GM10266 (cell line): Measurements from ENCODE around the gene CCDC88C.

ENCODE experiments used
- DNase-seq: peaks from one replicate; pipeline ENCODE4 v3.0.0; 2012; ENCODE audit errors: extremely low spot score
- TF ChIP-seq, protein P1 (sequence below): IDR thresholded peaks from 2 replicates; pipeline ENCODE4 v1.5.1; 2012; ENCODE audit warnings: mild to moderate bottlenecking, low read depth; ENCODE audit not compliant: control insufficient read depth, insufficient read depth; ENCODE audit errors: missing control alignments

CCDC88C gene

DNA sequence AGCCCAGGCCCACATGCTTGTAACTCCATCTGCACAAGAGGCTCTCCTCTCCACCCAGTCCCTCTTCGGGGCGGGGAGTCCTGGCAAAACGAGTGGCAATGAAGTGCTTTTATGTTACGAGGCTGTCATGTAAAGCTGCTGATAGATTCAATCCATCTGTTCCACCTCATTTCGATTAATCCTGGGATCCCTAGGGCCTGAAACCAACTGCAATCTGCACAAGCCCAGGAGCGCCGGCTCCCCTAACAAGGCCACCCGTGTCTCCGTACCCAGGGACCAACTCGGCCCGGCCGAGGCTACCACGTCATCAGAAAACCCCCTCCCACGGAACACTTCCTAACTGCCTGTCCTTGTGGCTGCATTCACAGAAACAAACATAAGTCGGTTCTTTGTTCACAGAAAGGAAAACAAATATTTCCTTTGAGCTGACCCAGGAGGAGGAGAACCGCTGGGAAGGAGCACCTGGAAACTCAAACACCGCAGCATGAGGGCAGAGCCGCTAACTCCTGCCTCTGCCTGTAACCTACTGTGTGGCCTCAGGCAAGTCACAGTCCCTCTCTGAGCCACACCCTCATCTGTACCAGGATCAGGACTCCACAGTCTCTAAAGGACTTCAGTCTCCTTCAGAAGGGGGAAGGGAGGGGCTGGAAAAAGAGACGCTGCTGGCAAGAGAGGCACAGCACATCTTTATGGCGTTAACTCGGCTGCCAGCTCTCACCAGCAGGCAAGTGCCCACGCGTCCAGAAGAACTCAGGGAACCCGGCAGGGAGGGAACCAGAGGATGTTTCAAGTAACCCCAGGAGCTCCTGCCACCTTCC lies 47.8 kb downstream of the CCDC88C start:
- TF ChIP-seq, protein P1, sequence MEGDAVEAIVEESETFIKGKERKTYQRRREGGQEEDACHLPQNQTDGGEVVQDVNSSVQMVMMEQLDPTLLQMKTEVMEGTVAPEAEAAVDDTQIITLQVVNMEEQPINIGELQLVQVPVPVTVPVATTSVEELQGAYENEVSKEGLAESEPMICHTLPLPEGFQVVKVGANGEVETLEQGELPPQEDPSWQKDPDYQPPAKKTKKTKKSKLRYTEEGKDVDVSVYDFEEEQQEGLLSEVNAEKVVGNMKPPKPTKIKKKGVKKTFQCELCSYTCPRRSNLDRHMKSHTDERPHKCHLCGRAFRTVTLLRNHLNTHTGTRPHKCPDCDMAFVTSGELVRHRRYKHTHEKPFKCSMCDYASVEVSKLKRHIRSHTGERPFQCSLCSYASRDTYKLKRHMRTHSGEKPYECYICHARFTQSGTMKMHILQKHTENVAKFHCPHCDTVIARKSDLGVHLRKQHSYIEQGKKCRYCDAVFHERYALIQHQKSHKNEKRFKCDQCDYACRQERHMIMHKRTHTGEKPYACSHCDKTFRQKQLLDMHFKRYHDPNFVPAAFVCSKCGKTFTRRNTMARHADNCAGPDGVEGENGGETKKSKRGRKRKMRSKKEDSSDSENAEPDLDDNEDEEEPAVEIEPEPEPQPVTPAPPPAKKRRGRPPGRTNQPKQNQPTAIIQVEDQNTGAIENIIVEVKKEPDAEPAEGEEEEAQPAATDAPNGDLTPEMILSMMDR: no peak
- DNase-seq: no peak

DNA sequence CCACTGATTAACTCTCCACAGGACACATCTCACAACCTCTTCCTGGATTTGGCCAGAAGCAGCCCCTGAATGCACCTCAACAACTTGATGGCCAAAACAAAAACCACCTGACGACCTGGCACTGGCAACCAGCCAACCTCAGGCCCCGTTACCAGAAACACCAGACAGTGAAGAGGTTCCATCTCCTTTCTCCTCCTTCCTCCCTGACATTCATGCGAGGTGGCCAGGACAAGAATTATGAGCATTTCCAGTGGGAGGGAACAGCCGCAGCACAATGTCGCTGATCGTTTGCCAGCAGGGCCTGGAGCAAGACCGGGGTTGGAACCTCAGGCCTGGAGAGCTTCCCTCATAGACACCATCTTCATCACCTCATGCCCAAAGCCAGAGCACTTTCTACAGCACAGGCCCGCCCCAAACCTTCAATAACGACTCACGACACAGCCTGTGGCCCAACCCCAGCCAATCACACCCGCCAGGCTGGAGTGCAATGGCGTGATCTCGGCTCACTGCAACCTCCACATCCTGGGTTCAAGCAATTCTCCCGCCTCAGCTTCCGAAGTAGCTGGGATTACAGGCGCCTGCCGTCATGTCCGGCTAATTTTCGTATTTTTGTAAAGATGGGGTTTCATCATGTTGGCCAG lies 48.7 kb downstream of the CCDC88C start:
- TF ChIP-seq, protein P1: no peak
- DNase-seq: no peak

DNA sequence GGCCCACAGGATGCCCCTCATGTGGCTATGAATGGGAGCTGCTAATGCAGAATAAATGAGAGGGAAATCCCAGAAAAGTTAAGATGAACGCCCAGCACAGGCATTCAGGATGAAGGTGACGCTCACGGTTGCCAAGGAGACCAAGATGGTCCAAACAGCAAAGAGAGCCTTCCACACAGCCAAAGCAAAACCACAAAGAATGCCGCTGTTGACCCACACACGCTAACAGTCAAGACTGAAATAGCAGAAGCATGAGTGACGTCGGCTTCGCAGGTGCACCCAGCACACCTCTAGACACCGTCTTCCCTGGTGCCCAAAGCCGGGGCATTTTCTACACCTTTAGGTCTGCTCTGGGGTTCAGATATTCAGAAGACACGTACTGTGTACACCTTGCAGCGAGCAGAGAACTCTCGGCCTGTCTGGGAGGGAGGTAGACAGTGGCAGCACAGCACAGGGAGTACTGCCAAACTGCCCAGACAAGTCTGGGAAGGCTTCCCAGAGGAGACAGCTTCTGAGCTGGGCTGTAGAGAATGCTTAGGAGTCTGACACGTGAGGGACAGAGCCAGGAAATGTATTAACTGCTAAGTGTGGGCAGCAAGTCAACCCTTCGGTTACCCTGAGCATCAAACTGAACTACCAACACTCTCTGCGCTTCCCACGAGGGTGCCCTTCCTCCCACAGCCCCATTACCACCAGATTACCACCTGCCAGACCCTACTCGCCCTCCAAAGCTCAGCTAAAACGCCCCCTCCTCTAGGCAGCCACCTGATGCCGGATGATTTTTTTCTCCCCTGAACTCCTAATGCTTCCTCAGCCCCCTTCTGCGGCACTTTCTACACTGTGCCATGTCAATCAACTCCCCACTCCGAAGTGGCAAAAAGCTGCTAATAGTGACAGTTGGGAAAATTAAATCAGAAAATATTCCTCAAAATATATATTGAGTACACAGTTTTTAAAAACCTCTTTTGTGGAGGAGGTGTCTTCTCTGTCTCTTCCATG lies 50.1 kb downstream of the CCDC88C start:
- DNase-seq: peak; percentile 74
- TF ChIP-seq, protein P1: no peak

DNA sequence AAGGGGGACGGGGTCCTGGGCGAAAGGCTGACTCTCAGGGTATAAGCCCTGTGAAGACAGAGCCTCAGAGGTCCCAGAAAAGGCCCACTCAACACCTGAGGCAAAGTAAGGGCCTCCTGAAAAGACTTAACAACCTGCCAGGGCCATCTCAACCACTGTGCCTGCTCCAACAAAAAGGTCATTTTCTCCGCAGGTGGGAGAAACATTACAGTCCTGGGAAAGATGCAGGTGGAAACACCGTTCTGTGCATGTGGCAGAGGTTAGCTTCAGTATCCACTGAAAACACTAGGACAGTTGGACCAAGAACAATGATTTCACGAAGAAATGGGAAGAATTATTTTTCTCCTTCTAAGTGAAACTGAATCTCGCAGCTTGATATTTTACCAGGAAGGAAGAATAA lies 50.9 kb downstream of the CCDC88C start:
- DNase-seq: no peak
- TF ChIP-seq, protein P1: no peak

DNA sequence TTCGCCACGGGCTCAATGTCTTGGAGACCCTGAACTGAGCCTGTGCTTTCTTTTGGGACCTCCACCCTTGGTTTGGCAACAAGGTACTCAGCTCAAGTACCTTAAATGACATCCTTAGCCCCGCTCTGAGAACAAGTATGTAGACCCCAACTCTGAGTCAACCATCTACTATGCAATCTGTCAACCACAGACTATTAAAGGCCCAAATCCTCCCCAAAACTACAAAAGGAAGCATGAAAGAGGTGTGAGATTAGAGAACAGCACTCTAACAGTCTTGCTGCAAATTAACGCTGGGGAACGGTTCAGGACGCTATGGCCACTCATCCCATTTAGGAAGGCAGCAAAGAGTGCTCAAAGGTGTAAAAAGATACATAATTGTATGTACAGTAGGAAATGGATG lies 52.1 kb downstream of the CCDC88C start:
- DNase-seq: no peak
- TF ChIP-seq, protein P1: no peak

DNA sequence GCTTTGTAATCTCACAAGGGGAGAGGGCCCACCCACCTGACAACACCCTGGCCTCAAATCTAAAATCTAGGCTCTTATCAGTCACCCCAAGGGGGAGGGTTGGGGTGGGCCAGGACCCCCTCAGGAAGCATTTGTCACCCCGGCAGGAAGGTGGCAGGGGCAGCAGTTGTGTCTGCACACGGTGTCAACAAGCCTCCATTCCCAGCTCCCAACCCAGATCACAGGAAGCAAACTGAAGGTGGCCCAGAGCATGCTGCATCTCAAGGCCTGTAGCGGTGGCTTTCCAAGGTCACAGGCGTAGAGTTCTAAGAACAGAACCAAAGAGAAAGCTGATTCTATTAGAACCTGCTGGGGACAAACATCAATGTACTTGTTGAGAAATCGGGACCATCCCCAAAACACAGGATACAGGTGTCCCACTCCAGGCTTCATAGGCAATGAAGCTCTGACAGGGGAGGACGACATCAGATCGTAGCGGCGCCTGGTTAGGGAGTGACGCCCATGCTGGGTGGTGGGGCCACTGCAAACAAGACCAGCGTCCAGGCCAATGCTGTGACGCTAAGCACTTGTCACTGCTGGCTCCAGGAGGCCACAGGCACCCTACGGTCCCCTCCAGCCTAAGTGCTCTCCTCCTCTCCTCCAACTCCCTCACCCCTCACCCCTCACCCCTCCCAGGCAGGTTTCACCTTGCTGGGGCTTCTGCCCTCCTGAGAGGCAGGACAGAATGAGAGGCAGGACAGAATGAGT lies 52.9 kb downstream of the CCDC88C start:
- TF ChIP-seq, protein P1: no peak
- no peak for DNase-seq
